T1000 (cell line): ENCODE results near the gene KIAA1210.
"Not testable (repeated sequence)": the region's sequence is repeated elsewhere in the genome, so short reads cannot be mapped to it uniquely, and the experiment has no call there.

ENCODE experiments used
- DNase-seq: peaks from one replicate; lab custom pipeline; 2025; ENCODE audit warnings: mixed read lengths; lab: John Stamatoyannopoulos, UW

Gene KIAA1210

DNA sequence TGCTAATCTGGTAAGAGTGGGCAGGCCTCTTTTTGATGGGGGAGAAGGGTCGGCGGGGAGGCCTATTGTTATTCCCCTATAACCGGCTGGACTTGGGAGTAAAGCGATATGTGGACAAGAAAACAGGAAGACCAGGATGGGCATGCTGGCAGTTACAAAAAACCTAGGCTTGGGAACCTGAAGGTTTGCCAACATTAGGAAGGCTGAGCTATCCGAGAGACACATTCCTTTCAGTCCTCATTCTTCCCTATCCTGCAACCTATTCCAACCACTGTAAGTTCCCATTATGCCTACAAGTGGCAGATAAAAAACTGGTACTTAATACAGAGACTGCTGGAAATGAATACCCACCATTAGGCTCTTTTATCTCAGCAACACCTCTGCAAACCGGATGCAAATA lies 87.2 kb downstream of the KIAA1210 start:
- DNase-seq = no peak

DNA sequence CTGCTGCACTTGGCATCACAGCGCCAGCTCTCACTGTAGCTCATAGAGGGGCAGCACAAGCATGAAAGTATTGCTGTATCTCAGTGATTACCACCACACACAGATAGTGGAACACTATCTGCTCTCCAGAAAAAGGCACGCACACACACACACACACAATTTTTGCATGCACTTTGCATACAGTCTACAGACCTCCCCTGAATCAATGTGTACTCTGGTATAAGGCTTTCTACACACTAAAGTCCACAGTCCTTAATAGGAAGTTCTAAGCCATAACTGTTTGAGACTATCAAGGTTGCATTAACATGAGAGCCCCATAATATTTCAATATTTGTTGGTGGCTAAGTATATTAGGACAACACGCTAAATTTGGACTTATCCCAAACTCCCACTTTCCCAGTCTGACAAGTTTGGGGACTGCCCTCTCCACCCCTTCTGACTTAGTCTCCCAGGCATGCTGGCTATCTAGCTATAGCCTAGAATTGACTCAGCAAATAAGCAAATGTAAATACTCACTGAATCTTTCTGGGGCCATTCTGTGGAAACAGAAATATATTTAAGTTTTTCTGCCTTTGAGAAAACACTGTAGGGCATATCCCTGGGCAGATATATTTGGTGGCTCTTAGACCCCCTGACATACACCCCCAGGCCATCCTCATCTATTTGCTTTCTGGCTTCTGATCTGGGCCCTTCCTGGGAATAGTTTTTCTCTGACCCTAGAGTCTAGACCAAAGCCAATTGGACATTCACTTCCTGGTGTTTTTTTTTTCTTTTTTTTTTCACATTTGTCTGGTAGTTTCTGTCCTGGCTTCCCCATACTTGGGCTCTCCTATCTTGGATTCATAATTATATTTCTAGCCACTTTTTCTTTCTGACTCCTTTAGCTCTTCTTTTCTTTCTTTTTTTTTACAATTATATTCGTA lies 91.2 kb downstream of the KIAA1210 start:
- no peak for DNase-seq

DNA sequence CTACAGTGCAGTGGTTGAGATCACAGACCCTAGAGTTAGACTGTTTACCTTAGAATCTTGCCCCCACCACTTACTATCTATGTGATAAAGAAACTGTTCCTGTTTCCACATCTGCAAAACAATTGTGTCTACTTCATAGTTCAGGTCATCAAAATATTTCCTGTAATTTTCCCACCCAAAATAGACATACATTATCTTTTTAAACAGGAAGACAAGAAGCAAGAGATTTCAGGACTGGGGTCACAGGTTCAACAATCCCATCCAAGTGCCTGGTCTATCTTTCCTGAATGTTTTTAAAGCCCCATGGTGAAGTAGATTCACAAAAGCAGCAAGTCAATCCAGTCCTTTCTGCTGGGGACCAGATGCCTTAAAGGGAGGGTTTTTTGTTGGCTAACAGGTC lies 96.6 kb downstream of the KIAA1210 start:
- DNase-seq = no peak

- DNase-seq = not testable (repeated sequence)
These were observed 98.0 kb downstream of the KIAA1210 start for GRCh38 chrX:119029656-119030055.

DNA sequence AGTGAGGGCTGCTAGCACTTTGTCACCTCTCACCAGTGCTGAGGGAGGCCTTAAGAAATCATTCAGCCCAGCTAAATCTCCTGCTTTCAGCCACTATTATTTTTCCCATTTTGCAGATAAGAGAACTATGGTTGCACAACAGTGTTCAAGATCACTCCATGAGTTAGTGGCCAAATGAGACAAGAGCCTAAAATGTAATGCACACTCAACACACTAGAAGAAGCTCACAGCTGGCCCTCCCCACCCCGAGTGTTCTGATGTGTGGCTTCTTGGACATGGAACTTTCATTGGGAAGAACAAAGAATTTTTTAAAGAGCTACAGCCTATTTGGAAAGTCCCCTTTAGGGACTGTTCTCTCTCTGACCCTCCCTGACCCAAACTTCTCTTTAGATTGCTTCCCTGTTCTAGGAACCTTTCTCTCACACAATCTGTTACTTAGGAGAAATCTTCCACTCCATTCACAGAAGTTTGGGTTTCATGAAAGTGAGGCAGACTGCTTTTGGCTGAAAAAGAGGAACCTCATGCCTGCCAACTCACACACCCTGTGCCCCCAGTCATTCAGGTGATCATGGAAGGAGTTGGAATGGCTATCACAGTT lies 98.8 kb downstream of the KIAA1210 start:
- no peak for DNase-seq
